Measurements from ENCODE around the gene ATAT1. TPM values are rescaled to one million over a fixed set of nuclear protein-coding genes. Genes with fewer than 3 reads are reported as not detected.
"Not testable (repeated sequence)": the region's sequence is repeated elsewhere in the genome, so short reads cannot be mapped to it uniquely, and the experiment has no call there.

ATAT1 gene
- polyA plus RNA-seq, 1 experiment, result 10.8 TPM

DNA sequence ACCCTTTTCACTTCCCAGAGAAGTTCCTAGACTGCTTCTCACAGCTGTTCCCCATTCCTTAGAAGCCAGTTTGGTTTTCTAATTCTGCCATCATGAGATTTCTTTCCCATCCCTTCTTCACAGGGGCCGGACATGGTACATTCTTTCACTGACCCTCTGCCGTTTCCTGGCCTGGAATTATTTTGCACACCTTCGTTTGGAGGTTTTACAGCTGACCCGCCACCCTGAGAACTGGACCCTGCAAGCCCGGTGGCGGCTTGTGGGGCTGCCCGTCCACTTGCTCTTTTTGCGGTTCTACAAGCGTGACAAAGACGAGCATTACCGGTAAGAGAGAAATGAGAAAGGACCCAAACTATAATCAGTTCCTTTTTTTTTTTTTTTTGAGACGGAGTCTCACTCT, 24.5 kb downstream of the ATAT1 start:
- no peak for DNase-seq (ENCODE audit: low read depth, low spot score)
- TF ChIP-seq, protein P1, sequence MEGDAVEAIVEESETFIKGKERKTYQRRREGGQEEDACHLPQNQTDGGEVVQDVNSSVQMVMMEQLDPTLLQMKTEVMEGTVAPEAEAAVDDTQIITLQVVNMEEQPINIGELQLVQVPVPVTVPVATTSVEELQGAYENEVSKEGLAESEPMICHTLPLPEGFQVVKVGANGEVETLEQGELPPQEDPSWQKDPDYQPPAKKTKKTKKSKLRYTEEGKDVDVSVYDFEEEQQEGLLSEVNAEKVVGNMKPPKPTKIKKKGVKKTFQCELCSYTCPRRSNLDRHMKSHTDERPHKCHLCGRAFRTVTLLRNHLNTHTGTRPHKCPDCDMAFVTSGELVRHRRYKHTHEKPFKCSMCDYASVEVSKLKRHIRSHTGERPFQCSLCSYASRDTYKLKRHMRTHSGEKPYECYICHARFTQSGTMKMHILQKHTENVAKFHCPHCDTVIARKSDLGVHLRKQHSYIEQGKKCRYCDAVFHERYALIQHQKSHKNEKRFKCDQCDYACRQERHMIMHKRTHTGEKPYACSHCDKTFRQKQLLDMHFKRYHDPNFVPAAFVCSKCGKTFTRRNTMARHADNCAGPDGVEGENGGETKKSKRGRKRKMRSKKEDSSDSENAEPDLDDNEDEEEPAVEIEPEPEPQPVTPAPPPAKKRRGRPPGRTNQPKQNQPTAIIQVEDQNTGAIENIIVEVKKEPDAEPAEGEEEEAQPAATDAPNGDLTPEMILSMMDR (IDR thresholded peaks at IDR 0.05; ENCODE audit: low read depth, low read length), result no peak
- POLR2A ChIA-PET, result interaction anchor here (0.6 to 1.0 kb wide), 2 partner anchors 10 to 22 kb away, joined by 3 to 5 read pairs; no protein-coding TSS in a partner anchor

DNA sequence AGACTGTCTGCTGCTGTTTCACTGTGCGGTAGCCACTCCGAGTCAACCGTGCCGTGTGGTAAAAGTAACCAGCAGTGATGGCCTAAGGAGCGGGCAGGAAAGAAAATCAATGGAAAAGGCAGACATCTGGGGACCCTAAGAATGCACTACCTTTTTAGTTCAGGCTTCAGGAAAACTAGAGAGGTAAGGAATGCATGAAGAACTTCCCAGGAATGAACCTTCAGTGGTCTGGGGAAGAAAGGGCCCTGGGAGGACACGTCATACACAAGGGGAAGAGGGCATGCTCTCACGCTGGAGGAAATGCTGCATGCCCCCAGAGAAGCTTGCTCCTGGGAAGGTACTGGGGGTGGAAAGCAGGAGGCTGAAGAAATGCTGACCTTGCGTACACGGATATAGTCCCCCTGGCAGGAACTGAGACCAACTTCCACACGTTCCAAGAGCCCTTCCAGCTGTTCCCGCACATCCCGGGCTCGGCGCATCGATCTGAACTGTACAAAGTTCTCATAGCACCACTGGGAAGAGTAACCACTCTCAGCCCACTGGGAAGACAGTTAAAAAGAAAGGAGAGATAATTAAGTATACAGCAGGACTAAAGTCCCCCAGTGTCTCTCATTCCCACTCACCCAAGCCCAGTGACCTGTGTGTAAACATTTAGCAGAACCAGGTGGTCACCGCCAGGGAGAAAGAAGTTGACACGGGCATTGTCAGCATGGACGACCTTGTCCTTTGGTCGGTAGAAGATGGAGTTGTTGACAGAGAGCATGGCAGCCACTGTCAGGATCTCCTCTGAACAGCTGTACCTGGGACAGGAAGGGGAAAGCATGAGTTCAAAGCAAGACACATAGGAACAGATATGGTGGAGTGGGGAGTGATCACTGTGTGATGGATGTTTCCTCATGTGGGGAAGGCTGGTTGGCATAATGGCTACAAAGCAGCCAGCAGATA, 28.4 kb downstream of the ATAT1 start:
- H3K9me3 ChIP-seq (ENCODE audit: control insufficient read depth, insufficient read depth, low read length), result no peaks in the 10 kb centered on the region
- ChIA-PET CTCF (interaction anchor here (0.5 to 1.2 kb wide), 2 partner anchors 17 to 686 kb away, joined by 3 to 4 read pairs; partner anchors contain the start of gene DHX16), POLR2A (no interaction called here)
- no peak overlapping the region for H3K4me3 ChIP-seq (ENCODE audit: low read depth, low read length)
- no peaks in the 10 kb centered on the region for H3K27me3 ChIP-seq (ENCODE audit: control insufficient read depth, insufficient read depth, low read length)
- DNase-seq (ENCODE audit: low read depth, low spot score), result no peak
- H3K27ac ChIP-seq (ENCODE audit: low read depth, low read length), result no peak overlapping the region
- TF ChIP-seq, protein P1 (IDR thresholded peaks at IDR 0.05; ENCODE audit: low read depth, low read length), result no peak

More for the DNA sequence above, 24.5 kb downstream of the ATAT1 start:
- H3K9me3 ChIP-seq (ENCODE audit: control insufficient read depth, insufficient read depth, low read length), result no peaks in the 10 kb centered on the region; the same call in 1 of the 2 replicates
- H3K27me3 ChIP-seq (ENCODE audit: control insufficient read depth, insufficient read depth, low read length), result no peaks in the 10 kb centered on the region
- CTCF ChIA-PET, result interaction anchor here (0.7 to 0.9 kb wide), 2 partner anchors 9 to 21 kb away, joined by 3 to 4 read pairs; partner anchors contain the start of gene DHX16
- H3K27ac ChIP-seq (ENCODE audit: low read depth, low read length), result no peak overlapping the region
- H3K4me3 ChIP-seq (ENCODE audit: low read depth, low read length), result no peak overlapping the region

DNA sequence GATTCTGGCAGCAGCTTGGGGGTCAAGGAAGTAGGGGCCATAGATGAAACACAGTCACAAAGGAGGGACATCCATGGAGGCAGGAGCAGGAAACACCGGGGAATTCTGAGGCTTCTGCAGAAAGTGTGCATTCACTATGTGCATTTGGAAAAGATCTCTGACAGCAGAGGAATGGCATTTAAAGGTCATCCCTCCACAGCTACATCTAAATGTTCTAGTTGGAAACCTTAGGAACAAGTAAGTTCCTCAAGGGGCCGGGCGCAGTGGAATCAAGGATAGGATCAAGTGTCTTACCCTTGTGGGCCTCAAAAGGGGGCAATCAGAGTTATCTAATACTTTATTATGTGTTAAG, 29.0 kb downstream of the ATAT1 start:
- ChIA-PET POLR2A (no interaction called here), CTCF (interaction anchor here (1.2 kb wide), 1 partner anchor 17 kb away, joined by 4 read pairs; the partner anchor contains the start of gene DHX16)
- no peaks in the 10 kb centered on the region for H3K27me3 ChIP-seq (ENCODE audit: control insufficient read depth, insufficient read depth, low read length)
- no peaks in the 10 kb centered on the region for H3K9me3 ChIP-seq (ENCODE audit: control insufficient read depth, insufficient read depth, low read length)
- TF ChIP-seq, protein P1 (IDR thresholded peaks at IDR 0.05; ENCODE audit: low read depth, low read length), result no peak
- H3K4me3 ChIP-seq (ENCODE audit: low read depth, low read length), result no peak overlapping the region
- no peak for DNase-seq (ENCODE audit: low read depth, low spot score)
- peak overlapping the region; percentile 21 for H3K27ac ChIP-seq (ENCODE audit: low read depth, low read length)

DNA sequence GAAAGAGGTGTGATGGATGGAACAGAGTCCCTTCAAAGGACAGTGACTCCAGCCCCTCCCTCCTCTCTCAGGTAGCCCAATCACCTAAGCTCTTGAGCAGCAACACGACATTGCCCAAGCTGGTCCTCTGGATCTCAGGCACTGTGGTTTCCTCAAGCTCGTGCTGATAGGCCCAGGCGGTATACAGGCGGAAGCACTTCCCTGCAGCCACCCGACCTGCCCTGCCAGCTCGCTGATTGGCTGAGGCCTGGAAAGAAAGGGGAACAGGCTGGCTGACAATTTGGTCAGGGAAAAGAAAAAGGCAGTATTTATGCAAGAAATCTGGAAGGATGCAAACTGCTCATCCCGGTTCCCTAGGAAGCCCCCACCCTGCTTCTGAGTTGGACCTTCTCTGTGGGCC, 29.8 kb downstream of the ATAT1 start:
- CTCF ChIA-PET, result interaction anchor here (1.2 kb wide), 1 partner anchor 16 kb away, joined by 4 read pairs; the partner anchor contains the start of gene DHX16
- Histone ChIP-seq H3K4me3 (ENCODE audit: low read depth, low read length) (no peak overlapping the region), H3K27me3 (ENCODE audit: control insufficient read depth, insufficient read depth, low read length) (no peaks in the 10 kb centered on the region), H3K27ac (ENCODE audit: low read depth, low read length) (peak overlapping the region; percentile 21), H3K9me3 (ENCODE audit: control insufficient read depth, insufficient read depth, low read length) (no peaks in the 10 kb centered on the region)
- DNase-seq (ENCODE audit: low read depth, low spot score), result no peak
- TF ChIP-seq, protein P1 (IDR thresholded peaks at IDR 0.05; ENCODE audit: low read depth, low read length), result no peak
- POLR2A ChIA-PET, result no interaction called here

DNA sequence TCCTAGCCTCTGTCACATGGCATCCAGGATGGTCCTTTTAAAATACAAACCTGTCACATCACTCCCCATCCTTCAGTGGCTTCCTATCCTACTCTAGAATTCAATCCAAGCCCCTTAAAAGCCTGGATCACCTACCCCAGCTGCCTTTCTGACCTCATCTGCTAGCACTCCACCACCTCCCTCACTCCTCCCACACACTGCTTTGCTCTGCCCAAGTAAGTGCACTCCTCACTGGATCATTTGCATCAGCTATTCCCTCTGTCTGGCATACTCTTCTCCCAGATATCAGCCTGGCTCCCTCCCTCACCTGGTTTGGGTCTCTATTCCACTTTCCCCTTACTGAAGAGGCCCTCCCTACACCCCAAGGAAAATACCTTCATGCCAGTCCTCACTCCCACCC, 30.8 kb downstream of the ATAT1 start:
- H3K27ac ChIP-seq (ENCODE audit: low read depth, low read length), result no peak overlapping the region
- ChIA-PET POLR2A (no interaction called here), CTCF (no interaction called here)
- no peak overlapping the region for H3K4me3 ChIP-seq (ENCODE audit: low read depth, low read length)
- TF ChIP-seq, protein P1 (IDR thresholded peaks at IDR 0.05; ENCODE audit: low read depth, low read length), result no peak
- H3K27me3 ChIP-seq (ENCODE audit: control insufficient read depth, insufficient read depth, low read length), result no peaks in the 10 kb centered on the region
- H3K9me3 ChIP-seq (ENCODE audit: control insufficient read depth, insufficient read depth, low read length), result no peaks in the 10 kb centered on the region
- DNase-seq (ENCODE audit: low read depth, low spot score), result no peak

DNA sequence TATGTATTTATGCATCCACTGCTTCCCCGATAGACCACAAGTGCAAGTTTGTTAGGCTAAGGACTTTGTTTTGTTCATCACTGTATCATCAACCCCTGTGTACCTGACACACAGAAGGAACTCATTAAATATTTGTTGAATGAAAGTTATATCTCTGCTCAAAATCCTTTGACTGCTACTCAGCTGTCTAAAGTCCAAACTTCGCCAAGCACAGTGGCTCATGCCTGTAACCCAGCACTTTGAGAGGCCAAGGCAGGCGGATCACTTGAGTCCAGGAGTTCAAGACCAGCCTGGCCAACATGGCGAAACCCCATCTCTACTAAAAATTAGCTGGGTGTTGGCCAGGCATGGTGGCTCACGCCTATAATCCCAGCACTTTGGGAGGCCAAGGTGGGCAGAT, 31.2 kb downstream of the ATAT1 start:
- CTCF ChIA-PET; DNase-seq (ENCODE audit: low read depth, low spot score); POLR2A ChIA-PET; H3K4me3 ChIP-seq (ENCODE audit: low read depth, low read length); H3K9me3 ChIP-seq (ENCODE audit: control insufficient read depth, insufficient read depth, low read length); H3K27ac ChIP-seq (ENCODE audit: low read depth, low read length); H3K27me3 ChIP-seq (ENCODE audit: control insufficient read depth, insufficient read depth, low read length): not testable (repeated sequence)

Measured in AG04450 (cell line).